Activated naive CD8-positive, alpha-beta T cell treated with anti-CD3 and anti-CD28 coated beads, Interleukin-2, amount 10 ng/mL, durations not matched to agents 7 days and 5 days (primary cell): Measurements from ENCODE around the gene DENND5B. TPM values are rescaled to one million over a fixed set of nuclear protein-coding genes. Genes with fewer than 3 reads are reported as not detected.

Source experiments
- ATAC-seq: fragments of 150-1000 bp; cut with Tn5 transposase; one replicate; pipeline ENCODE4 v1.10.0; 2021; ENCODE audit warnings: low read depth, moderate library complexity
- POLR2A ChIA-PET: fragments of 350-600 bp; sonication (Branson Sonifier 250); formaldehyde crosslinking; loops from one replicate; lab custom pipeline; 2021; ENCODE audit warnings: antibody characterized with exemption; lab: Charles Lee
- DNase-seq: peaks from one replicate; pipeline ENCODE4 v3.0.0; 2021
- H3K27ac Mint-ChIP-seq: one replicate; pipeline ENCODE4 v1.8.0; 2022; ENCODE audit warnings: mild to moderate bottlenecking, mixed read lengths
- H3K27me3 Mint-ChIP-seq: one replicate; pipeline ENCODE4 v1.8.0; 2022; ENCODE audit warnings: mild to moderate bottlenecking, moderate library complexity, mixed read lengths
- H3K36me3 Mint-ChIP-seq: one replicate; pipeline ENCODE4 v1.8.0; 2021; ENCODE audit warnings: mild to moderate bottlenecking, mixed read lengths
- H3K4me1 Mint-ChIP-seq: one replicate; pipeline ENCODE4 v1.8.0; 2021; ENCODE audit warnings: mixed read lengths
- H3K4me3 Mint-ChIP-seq: one replicate; pipeline ENCODE4 v1.8.0; 2022; ENCODE audit warnings: mild to moderate bottlenecking, moderate library complexity, mixed read lengths
- H3K9me3 Mint-ChIP-seq: one replicate; pipeline ENCODE4 v1.8.0; 2021; ENCODE audit warnings: mixed read lengths
- total RNA-seq, 2 experiments: library from RNA; stranded (reverse); gene quantifications; one replicate each; pipeline ENCODE4 v1.2.3, GENCODE V29; 2021

The DENND5B gene
- total RNA-seq, 2 experiments from 2014 or later, result 0.33 to 0.34 TPM

DNA sequence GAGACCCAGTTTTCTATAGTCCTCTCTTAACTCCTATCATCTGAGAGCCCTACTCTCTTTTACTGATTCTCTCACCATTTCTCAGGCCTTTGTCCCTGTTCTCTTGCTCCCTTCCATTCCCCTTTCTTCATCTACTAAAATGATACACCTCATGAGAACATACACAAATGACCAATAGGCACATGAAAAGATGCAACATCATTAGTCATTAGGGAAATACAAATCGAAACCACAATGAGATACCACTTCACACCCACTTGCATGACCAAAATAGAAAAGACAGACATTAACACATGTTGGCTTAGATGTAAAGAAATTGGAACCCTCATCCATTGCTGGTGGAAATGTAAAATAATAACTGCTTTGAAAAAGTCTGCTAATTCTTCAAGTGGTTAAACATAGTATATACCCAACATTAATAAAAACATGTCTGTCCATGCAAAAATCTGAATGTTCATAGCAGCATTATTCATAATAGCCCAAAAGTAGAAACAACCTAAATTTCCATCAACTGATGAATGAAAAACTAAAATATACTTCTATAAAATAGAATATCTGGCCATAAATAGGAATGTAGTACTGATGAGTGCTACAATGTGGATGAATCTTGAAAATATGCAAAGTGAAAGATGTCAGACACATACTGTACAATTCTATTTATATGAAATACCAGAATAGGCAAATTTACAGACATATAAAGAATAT is 66.0 kb downstream of the DENND5B start:
- Mint-ChIP-seq H3K27me3 (peaks cover 2% of the 10 kb centered on the region), H3K9me3 (no peaks in the 10 kb centered on the region), H3K36me3 (no peaks in the 10 kb centered on the region), H3K4me3 (no peak overlapping the region), H3K4me1 (no peaks in the 10 kb centered on the region), H3K27ac (no peak overlapping the region)
- POLR2A ChIA-PET, result no interaction called here
- DNase-seq (no peak), ATAC-seq (no peak)

DNA sequence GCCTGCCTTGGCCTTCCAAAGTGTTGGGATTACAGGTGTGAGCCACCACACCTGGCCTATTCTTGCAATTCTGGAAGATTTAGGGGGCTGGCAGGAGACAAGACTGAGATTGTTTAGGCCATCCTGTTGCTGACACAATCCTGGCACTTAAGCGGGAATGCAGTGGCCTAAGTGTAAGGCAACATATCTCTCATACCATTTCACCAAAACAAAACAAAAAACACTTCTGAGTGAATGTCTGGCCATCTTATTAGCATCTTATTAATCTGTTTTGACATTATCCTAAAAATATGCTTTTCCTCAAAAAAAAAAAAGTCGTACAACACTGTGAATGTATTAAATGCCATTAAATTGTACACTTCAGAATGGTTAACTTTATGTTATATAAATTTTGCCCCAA is 67.6 kb downstream of the DENND5B start:
- DNase-seq (no peak), ATAC-seq (no peak)
- no peaks in the 10 kb centered on the region for H3K36me3 Mint-ChIP-seq
- H3K9me3 Mint-ChIP-seq, result no peaks in the 10 kb centered on the region
- H3K4me1 Mint-ChIP-seq, result no peaks in the 10 kb centered on the region
- H3K27me3 Mint-ChIP-seq, result peaks cover 2% of the 10 kb centered on the region
- POLR2A ChIA-PET, result no interaction called here
- no peak overlapping the region for H3K4me3 Mint-ChIP-seq
- H3K27ac Mint-ChIP-seq, result no peak overlapping the region

DNA sequence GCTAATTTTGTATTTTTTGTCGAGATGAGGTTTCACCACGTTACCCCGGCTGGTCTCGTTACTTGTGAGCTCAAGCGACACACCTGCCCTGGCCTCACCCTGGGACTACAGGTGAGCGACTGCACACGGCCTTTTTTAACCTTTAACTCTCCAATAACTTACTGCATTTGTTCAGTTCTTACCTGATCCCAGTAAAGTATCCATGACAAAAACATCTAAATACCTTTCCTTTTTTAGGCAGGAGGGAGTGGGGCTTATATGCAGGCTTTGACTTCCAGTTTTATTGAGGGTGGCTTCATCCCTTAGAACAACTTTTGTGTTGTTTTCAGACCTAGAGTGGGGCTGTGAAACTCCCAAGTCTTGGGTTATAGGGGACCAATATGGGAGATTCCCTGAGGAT is 68.3 kb downstream of the DENND5B start:
- Mint-ChIP-seq H3K36me3 (no peaks in the 10 kb centered on the region), H3K4me1 (no peaks in the 10 kb centered on the region), H3K9me3 (no peaks in the 10 kb centered on the region), H3K4me3 (no peak overlapping the region), H3K27me3 (peaks cover 2% of the 10 kb centered on the region), H3K27ac (no peak overlapping the region)
- ATAC-seq (no peak), DNase-seq (no peak)
- POLR2A ChIA-PET, result no interaction called here

DNA sequence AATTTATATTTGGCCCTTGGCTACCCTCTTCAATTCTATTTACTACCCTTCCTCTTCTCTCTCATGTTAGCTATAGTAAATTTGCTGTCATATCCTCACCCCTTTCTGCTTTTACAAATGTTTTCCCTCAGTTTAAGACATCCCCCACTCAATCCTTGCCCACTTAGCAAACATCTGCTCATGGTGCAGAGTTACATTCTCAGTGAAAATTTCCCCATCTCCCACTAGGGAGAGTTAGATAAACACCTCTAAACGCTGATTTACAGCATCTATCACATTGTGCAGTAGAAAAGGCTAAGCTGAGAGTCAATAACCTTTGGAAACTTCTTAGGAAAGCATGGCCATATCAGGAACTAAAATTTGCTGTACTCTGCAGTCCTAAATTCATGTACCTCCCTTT is 69.0 kb downstream of the DENND5B start:
- no peaks in the 10 kb centered on the region for H3K4me1 Mint-ChIP-seq
- ATAC-seq (no peak), DNase-seq (no peak)
- no peak overlapping the region for H3K4me3 Mint-ChIP-seq
- H3K27ac Mint-ChIP-seq, result no peak overlapping the region
- peaks cover 4% of the 10 kb centered on the region for H3K27me3 Mint-ChIP-seq
- POLR2A ChIA-PET, result no interaction called here
- H3K9me3 Mint-ChIP-seq, result no peaks in the 10 kb centered on the region
- H3K36me3 Mint-ChIP-seq, result no peaks in the 10 kb centered on the region

DNA sequence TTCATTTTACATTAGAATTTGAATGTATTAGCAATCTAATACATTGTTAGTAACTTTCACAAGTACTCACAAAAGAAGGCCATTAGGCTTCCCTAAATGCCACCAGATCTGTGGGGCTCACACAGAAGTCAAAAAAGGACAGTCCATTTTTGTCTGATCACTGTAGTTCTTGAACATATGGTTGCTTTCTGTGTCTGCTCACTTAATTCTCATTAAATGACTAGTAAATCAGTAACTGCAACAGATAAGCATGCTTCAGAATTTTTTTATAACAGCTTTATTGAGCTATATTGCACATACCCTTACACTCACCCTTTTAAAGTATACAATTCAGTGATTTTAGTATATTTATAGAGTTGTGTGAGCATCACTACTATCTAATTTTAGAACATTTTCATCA is 71.4 kb downstream of the DENND5B start:
- H3K36me3 Mint-ChIP-seq, result no peaks in the 10 kb centered on the region
- POLR2A ChIA-PET, result no interaction called here
- no peaks in the 10 kb centered on the region for H3K9me3 Mint-ChIP-seq
- ATAC-seq (no peak), DNase-seq (no peak)
- no peak overlapping the region for H3K4me3 Mint-ChIP-seq
- no peak overlapping the region for H3K27ac Mint-ChIP-seq
- H3K27me3 Mint-ChIP-seq, result peaks cover 4% of the 10 kb centered on the region
- no peaks in the 10 kb centered on the region for H3K4me1 Mint-ChIP-seq

DNA sequence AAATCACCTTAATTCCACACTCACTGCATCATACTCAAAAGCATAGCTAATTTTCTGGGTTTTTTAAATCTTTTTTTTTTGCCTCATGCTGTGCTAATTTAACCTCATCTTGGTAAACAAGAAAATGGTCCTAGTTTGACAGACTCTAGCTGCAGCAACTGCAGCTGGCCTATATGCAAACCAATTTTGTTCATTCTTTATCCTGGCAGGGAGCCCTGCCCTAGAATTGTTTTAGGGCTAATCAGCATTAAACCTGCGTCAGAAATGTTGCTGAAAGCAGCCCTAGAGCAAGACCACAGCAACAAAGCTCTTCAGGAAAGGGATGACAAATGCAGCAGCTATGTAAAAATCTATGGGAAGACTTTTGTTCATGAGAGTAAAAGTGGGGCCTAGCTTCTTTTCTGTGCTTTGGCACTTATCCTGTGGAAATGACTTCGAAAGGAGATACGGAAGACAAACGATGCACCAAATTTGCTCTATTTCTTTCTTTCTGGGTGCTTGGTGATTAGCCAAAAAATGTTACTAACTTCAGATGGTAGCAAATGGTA is 72.2 kb downstream of the DENND5B start:
- DNase-seq (no peak), ATAC-seq (no peak)
- Mint-ChIP-seq H3K4me1 (no peaks in the 10 kb centered on the region), H3K9me3 (no peaks in the 10 kb centered on the region), H3K27ac (no peak overlapping the region), H3K4me3 (no peak overlapping the region), H3K36me3 (no peaks in the 10 kb centered on the region), H3K27me3 (peaks cover 4% of the 10 kb centered on the region)
- POLR2A ChIA-PET, result no interaction called here

DNA sequence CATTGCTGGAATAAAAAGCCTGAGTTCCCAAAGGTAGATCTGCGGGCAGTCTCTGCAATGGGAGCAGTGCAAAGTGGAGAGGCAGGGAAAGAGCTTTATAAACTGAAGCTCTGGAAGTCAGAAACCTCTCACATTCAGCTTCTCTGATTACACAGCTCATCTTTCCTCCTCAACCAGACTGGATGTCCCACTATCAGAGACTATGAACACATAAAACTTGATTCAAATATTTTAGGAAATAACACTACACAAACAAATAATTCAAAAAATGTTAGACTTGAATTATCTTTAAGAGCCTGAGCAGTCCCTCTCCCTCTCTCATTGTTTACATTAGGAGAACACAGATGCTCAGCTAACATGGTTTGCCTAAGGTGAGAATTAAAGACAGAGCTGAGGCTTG is 72.9 kb downstream of the DENND5B start:
- POLR2A ChIA-PET, result no interaction called here

DNA sequence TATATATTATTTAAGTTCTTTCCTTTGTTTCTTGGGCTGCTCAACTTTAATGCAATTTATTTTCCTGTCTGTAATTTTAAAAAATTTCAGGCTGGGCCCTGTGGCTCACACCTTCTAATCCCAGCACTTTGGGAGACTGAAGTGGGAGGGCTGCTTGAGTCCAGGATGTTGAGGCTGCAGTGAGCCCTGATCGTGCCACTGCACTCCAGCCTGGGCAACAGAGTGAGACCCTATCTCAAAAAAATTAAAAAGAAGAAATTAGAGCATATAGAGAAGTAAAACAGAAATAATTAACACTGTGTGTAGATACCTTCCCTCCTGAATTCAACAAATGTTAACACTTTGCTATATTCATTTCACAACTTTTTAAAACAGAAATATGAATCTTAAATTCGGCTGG is 74.2 kb downstream of the DENND5B start:
- Mint-ChIP-seq H3K36me3 (no peaks in the 10 kb centered on the region), H3K27ac (no peak overlapping the region), H3K4me3 (no peak overlapping the region), H3K27me3 (peaks cover 4% of the 10 kb centered on the region), H3K4me1 (no peaks in the 10 kb centered on the region), H3K9me3 (no peaks in the 10 kb centered on the region)
- no peak for DNase-seq
- ATAC-seq, result no peak
- POLR2A ChIA-PET, result no interaction called here

More for the DNA sequence above, 72.9 kb downstream of the DENND5B start:
- Mint-ChIP-seq H3K4me3 (no peak overlapping the region), H3K9me3 (no peaks in the 10 kb centered on the region), H3K36me3 (no peaks in the 10 kb centered on the region), H3K27me3 (peaks cover 4% of the 10 kb centered on the region), H3K4me1 (no peaks in the 10 kb centered on the region), H3K27ac (no peak overlapping the region)
- DNase-seq (no peak), ATAC-seq (no peak)

DNA sequence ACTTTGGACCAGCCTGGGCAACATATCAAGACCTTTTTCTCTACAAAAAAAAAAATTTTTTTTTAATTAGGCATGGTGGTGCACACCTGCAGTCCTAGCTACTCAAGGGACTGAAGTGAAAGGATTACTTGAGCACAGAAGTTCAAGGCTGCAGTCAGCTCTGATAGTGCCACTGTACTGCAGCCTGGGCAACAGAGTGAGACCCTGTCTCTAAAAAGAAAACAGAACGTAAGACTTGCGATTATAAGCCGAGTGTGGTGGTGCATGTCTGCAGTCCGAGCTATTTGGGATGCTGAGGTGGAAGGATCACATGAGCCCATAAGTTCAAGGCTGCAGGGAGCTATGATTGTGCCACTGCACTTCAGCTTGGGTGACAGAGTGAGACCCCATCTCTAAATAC is 76.0 kb downstream of the DENND5B start:
- no peaks in the 10 kb centered on the region for H3K4me1 Mint-ChIP-seq
- no peak overlapping the region for H3K27ac Mint-ChIP-seq
- POLR2A ChIA-PET, result no interaction called here
- no peak for DNase-seq
- H3K9me3 Mint-ChIP-seq, result no peaks in the 10 kb centered on the region
- ATAC-seq, result no peak
- peaks cover 5% of the 10 kb centered on the region for H3K27me3 Mint-ChIP-seq
- no peaks in the 10 kb centered on the region for H3K36me3 Mint-ChIP-seq
- H3K4me3 Mint-ChIP-seq, result no peak overlapping the region

DNA sequence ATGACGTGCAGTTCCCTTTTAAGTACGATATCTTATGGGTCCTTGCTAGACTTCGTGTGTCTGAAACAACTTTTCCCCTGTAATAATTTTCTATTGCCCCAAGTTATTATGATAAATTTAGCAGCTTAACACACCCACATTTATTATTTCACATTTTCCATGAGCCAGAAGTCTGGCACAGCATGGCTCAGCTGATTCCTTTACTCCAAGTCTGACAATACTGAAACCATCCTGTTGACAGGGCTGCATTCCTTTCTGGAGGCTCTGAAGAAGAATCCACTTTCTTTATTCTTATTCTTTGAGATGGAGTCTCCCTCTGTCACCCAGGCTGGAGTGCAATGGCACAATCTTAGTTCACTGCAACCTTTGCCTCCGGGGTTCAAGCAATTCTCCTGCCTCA is 80.9 kb downstream of the DENND5B start:
- no peak overlapping the region for H3K4me3 Mint-ChIP-seq
- no peak for DNase-seq

DNA sequence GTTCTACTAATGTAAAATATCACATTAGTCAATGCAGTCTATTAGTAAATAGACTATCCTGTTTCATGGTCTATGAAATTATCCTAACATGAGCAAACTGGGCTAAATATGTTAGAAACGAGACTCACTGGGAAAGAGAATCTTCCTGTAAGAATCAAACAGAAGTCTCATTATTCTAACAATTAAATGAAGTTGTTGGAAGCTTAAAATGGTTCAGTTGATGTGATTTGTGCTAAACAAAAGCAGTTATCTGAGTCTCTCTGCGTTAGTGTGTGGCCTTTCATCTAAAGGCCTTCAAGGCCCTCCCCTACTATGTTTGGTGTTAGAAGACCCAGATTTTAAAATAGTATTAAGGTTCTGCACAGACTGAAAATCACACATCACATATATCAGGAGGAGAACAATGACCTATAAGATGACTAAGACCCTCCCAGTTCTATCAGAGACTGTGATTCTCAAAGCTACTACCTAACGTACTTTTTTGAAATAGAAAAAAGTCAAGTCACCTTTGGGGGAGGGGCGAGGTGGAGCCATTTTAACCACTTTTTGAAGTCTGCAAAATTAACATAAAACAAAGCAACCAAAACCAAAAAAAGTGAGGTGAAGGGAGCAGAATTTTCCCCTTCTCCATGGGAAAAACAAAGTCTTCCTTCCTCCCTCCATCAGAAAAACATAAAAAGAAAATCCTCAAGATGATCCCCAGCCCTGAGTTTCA is 82.3 kb downstream of the DENND5B start:
- Mint-ChIP-seq H3K27ac (no peak overlapping the region), H3K36me3 (no peaks in the 10 kb centered on the region), H3K4me3 (no peak overlapping the region), H3K27me3 (peaks cover 4% of the 10 kb centered on the region), H3K9me3 (no peaks in the 10 kb centered on the region), H3K4me1 (no peaks in the 10 kb centered on the region)
- POLR2A ChIA-PET, result no interaction called here
- DNase-seq, result no peak
- ATAC-seq, result no peak

More for the DNA sequence above, 80.9 kb downstream of the DENND5B start:
- POLR2A ChIA-PET, result no interaction called here
- ATAC-seq, result no peak
- Mint-ChIP-seq H3K36me3 (no peaks in the 10 kb centered on the region), H3K27ac (no peak overlapping the region), H3K27me3 (peaks cover 2% of the 10 kb centered on the region), H3K4me1 (no peaks in the 10 kb centered on the region), H3K9me3 (no peaks in the 10 kb centered on the region)

DNA sequence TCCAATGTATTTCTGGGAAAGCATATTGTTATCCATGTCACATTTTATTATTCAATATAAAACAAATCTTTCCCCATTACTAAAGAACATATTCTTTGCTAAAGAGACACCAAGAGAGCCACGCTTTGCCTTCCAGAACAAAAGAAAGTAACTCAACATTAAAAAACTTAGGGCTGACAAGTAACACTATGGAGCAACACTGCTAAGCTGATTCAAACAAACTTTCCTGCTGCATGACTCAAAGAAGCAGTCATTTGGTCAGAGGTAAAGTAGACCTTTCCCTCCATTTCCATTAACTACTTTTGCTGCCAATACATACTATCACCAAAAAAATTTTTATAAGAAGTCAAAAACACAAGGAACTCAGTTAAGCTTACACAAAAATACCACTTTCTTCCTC is 83.0 kb downstream of the DENND5B start:
- no peak for DNase-seq
- Mint-ChIP-seq H3K36me3 (no peaks in the 10 kb centered on the region), H3K4me3 (no peak overlapping the region), H3K27me3 (peaks cover 4% of the 10 kb centered on the region), H3K4me1 (no peaks in the 10 kb centered on the region), H3K27ac (no peak overlapping the region), H3K9me3 (no peaks in the 10 kb centered on the region)
- no peak for ATAC-seq
- POLR2A ChIA-PET, result no interaction called here

DNA sequence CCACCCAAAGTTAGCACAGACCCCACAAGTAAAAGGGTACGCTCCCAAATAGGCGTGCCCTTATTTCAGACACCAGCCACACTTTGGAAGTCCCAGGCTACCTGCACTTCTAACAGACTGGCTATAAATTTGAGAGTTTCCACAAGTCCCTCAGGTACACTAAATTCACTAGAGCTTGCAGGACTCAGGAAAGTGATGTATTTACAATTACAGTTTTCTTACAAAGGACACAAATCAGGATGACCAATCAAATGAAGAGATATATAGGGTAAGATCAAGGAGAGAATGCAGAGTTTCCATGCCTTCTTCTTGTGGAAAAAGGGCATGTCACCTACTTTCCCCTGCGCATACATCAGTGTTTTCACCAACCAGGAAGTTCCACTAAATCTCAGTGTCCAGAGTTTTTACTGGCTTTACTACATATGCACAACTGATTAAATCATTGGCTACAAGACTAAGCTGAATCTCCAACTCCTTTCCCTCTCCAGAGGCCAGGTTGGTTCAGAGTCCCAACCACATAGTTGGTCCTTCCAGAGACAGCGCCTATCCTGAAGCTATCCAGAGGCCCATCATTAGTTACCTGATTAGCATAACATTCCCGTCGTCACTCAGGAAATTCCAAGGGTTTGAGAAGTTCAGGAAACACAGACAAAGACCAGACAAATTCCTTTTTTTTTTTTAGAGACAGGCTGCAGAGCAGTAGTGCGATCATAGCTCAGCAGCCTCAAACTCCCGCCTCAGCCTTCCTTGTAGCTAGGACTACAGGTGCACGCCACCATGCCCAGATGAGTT is 84.2 kb downstream of the DENND5B start:
- H3K36me3 Mint-ChIP-seq, result no peaks in the 10 kb centered on the region
- no peak for DNase-seq
- no peak overlapping the region for H3K4me3 Mint-ChIP-seq
- H3K9me3 Mint-ChIP-seq, result no peaks in the 10 kb centered on the region
- no peaks in the 10 kb centered on the region for H3K4me1 Mint-ChIP-seq
- no peak for ATAC-seq
- POLR2A ChIA-PET, result no interaction called here
- no peak overlapping the region for H3K27ac Mint-ChIP-seq
- H3K27me3 Mint-ChIP-seq, result peaks cover 6% of the 10 kb centered on the region
